Bone marrow (tissue), 2 donors: ENCODE data around the gene PTPRU.

ENCODE experiments used
- DNase-seq, 2 donors: peaks; one replicate each; lab custom pipeline; 2025; lab: John Stamatoyannopoulos, UW

The PTPRU gene

GRCh38 chr1:29317916-29318530, 81.7 kb downstream of the PTPRU start:
- DNase-seq, result no peak

DNA sequence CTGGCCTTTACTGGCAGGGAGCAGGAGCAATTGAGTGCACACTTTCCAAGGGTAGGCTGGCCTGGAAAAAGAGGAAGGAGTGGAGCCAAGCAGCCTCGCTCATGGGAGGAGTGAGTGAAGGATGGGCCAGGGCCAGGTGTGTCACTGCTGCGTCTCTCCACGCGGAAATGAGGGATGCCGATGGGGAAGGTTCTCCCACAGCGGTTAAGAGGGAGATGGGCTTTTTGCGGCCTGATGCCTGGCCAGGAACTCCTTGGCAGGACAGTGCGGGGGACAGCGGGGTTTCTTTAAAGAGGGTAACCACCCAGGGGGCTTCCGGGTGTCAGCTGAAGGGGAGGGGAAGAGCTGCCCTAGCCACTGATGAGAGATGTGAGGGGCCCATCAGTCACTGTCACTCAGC, 82.4 kb downstream of the PTPRU start:
- no peak for DNase-seq

DNA sequence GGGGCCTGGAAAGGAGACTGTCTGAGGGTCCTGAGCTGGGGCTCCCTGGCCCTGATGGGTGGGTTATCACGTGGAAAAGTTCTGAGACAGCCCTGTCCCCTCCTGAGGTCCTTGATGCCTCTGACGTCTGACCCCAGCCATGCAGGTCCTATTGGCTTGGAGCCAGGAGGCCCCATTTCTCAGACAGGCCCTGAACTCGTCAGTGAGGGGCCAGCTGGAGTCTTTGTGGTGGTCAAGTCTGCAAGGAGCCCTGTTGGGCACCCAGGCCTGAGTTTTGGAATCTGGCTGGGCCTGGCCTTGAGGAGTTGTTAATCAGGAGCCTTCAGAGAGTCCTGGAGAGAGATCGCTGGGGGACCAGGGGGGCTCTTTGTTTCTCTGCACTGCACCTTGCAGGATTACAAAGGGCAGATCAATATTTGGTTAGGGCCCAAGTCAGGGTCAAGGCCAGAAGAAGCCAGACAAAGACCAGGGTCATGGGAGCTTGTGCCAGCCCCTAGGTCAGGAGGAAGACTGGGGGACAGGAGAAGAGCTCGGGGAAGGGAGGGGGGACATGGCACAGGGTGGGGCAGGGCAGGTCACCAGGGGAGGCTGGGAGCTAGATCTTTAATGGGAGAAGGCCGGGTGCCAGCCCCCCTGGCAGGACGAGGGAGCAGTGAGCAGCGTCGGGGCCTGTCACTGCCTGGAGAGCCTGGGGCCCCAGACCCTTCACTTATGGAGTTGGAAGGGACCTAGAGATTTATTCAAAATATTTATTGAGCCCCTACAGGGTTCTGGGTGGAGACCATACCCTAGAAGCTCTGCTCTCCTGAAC, 83.2 kb downstream of the PTPRU start:
- no peak for DNase-seq

DNA sequence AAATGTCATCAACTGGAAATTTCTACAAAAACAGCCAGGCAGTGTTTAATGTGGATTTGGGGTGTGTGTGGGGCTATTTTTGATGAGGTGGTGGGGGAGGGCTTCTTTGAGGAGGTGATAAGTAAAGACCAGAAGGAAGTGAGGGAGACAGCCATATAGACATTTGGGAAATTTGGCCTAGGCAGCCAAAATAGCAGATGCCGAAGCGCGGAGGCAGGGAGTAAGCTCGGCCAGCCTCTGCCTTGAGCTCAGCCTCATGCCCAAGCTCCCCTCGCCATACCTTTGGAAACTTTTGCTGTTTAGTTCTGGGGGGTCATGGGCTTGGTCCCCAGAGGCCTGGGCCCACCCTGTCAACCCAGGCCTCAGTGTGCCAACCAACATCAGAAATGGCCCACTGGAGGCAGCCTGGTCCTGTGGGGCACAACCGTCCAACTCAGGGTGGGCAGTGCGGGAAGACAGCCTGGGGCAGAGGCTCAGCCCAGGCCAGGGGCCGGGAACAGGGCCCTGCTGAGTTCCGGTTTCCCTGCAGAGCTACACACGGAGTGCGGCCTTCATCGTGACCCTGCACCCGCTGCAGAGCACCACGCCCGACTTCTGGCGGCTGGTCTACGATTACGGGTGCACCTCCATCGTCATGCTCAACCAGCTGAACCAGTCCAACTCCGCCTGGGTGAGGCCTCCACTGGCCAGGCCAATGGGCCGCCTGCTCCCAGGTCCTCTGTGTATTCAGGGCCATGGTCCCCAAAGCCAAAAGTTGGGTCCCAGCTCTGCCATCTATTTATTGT, 84.0 kb downstream of the PTPRU start:
- no peak for DNase-seq

DNA sequence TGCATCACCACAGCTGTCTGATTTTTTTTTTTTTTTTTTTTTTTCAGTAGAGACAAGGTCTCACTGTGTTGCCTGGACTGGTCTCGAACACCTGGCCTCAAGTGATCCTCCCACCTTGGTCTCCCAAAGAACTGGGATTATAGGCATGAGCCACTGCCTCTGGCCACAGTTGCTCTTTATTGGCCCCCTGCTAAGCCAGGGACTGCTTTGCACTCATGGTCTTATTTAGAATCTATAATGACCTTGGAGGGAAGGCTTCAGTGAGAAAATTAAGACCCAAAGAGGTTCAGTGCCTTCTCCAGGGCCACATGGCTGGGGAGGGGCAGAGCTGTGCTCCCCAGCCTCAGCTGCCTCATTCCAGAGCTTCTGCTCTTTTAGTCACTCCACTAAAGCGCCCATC, 84.9 kb downstream of the PTPRU start:
- no peak for DNase-seq

GRCh38 chr1:29322147-29322694, 85.9 kb downstream of the PTPRU start:
- no peak for DNase-seq

DNA sequence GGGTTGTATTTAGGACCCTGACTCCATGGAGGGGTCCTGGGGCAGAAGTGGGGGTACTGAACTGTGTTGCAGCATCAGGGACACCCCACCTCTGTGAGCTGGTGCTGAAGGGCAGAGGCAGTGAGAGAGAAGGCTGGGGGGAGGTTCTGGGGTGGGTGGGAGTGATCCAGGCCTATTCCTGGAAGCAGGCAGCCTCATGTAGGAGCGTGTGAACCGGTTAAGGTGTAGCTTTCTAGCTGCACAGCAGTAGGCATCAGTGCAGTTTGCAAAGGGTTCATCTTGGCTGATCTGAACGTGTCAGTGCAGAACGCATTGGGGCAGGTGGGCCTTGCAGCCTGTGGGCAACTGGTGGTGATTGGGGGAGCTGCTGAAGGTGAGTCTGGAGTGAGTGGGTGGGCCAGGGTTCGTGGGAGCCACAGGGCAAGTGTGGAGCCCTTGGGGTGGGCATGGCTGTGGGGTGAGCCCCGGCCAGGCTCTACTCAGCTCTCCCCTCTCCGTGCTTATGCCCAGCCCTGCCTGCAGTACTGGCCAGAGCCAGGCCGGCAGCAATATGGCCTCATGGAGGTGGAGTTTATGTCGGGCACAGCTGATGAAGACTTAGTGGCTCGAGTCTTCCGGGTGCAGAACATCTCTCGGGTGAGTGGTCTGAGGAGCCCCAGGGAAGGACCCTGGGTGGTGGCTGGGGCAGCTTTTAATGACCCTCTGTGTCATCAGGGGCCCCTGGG, 86.7 kb downstream of the PTPRU start:
- DNase-seq, result no peak

- DNase-seq, result no peak
Measured at GRCh38 chr1:29323636-29324035, 87.3 kb downstream of the PTPRU start.

DNA sequence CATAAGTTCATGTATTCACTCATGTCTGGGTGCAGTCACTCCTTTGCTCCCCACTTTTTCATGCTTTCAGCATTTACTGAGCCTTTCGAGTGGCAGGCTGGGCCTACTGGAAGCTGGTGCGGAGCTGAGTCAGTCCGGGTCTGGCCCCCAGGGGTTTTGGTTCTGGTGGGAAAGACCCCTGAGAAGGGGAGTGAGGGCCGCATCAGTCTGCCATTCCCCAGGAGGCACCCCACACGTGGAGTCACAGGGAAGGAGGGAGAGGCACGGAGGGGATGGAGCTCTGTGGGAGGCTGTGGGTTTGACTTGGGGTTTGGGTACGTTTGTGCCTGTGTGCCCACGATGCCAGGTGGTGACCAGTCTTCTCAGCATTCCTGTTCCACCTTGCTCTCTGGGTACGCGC, 87.9 kb downstream of the PTPRU start:
- no peak for DNase-seq

- no peak for DNase-seq
Measured at GRCh38 chr1:29324771-29325351, 88.5 kb downstream of the PTPRU start.

- no peak for DNase-seq
Measured at GRCh38 chr1:29325675-29326074, 89.4 kb downstream of the PTPRU start.

GRCh38 chr1:29326123-29326522, 89.8 kb downstream of the PTPRU start:
- DNase-seq, result no peak

GRCh38 chr1:29327223-29327935, 91.1 kb downstream of the PTPRU start:
- DNase-seq, result no peak

- DNase-seq, result no peak
Measured at GRCh38 chr1:29329022-29329775, 92.9 kb downstream of the PTPRU start.

- DNase-seq, result no peak
Measured at GRCh38 chr1:29330089-29330488, 93.8 kb downstream of the PTPRU start.

DNA sequence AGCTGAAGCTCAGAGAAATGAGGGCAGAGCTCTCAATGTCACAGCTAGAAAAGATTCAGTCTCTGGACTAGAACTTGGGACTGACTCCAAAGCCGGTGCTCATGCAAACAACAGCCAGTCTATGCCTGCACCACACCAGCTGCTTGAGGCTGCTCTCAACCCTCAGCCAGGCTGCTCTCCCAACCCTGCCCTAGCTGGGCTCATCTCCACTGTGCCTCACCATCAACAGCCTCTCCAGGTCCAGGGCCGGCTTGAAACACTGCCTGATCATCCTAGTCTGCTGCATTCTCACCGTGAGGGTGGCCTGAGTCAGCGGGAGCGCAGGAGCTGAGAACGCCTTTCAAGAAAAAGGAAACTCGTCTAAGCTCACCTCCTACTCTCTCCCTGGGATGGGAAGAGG, 94.5 kb downstream of the PTPRU start:
- DNase-seq, result no peak

GRCh38 chr1:29331309-29331708, 95.0 kb downstream of the PTPRU start:
- no peak for DNase-seq

GRCh38 chr1:29331729-29332128, 95.4 kb downstream of the PTPRU start:
- no peak for DNase-seq

DNA sequence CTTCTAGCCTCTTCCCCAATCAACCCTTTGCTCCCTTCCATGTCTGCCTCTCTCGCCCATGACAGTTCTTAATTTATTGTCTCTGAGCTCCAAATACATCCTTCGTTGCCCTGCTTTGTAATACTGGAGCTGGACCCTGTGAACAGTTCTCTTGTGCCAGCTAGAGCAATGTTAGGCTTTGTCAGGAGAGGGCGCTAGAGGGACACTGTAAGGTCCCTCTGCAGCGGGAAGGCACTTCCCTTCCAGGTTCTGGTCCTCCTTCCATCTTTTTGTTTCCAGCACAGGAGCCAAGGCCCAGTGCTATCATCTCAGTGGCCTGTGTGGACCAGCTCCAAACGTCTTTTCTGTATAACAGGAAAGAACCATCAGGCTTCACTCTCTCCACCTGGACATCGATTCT, 95.9 kb downstream of the PTPRU start:
- no peak for DNase-seq

GRCh38 chr1:29333008-29333407, 96.7 kb downstream of the PTPRU start:
- no peak for DNase-seq
